Keratinocyte (primary cell): Measurements from ENCODE around the gene PRXL2A.

ENCODE experiments used
- CTCF ChIP-seq, 3 experiments: IDR thresholded peaks in 1 of 3; conservative IDR thresholded peaks in 1 of 3; optimal IDR thresholded peaks in 1 of 3; 2 replicates in 2 of 3; 3 replicates in 1 of 3; pipeline versions ENCODE3 to v1.5.1; 2011; ENCODE audit warnings: low read length in 3 of 3, mild to moderate bottlenecking in 3 of 3, moderate library complexity in 2 of 3, control low read depth in 1 of 3, inconsistent platforms in 1 of 3; ENCODE audit not compliant: insufficient read depth in 2 of 3; ENCODE audit errors: extremely low read depth in 1 of 3
- EZH2 ChIP-seq: IDR thresholded peaks from one replicate; pipeline ENCODE4 v1.6.1; 2012; ENCODE audit warnings: inconsistent platforms, mild to moderate bottlenecking, low read length, moderate library complexity

- TF ChIP-seq CTCF (optimal IDR thresholded peaks at IDR 0.05 in 1 of 3, IDR thresholded peaks at IDR 0.05 in 1 of 3, conservative IDR thresholded peaks at IDR 0.05 in 1 of 3; ENCODE audit: extremely low read depth in 1 of 3, insufficient read depth in 2 of 3, low read length in 3 of 3) = no peak
- no peak for TF ChIP-seq EZH2
Measured at GRCh38 chr10:80373502-80373901, 34.8 kb upstream of the PRXL2A start.
